ENCODE results near the gene LUZP1.

Gene LUZP1

GRCh38 chr1:23069675-23070074 is 99.0 kb downstream of the LUZP1 start:
- TF ChIP-seq TAF1 (IDR thresholded peaks at IDR 0.05; ENCODE audit: borderline replicate concordance, insufficient read depth, low read length) (no peak), SIN3A (IDR thresholded peaks at IDR 0.05; ENCODE audit: borderline replicate concordance, insufficient read depth, low read length) (no peak), POLR2AphosphoS5 (IDR thresholded peaks at IDR 0.05; ENCODE audit: low read depth, low read length) (no peak), FOXP2 (optimal IDR thresholded peaks at IDR 0.05; ENCODE audit: borderline replicate concordance, extremely low read depth, extremely low read length, insufficient read depth) (no peak)
- TF ChIP-seq, protein P1, sequence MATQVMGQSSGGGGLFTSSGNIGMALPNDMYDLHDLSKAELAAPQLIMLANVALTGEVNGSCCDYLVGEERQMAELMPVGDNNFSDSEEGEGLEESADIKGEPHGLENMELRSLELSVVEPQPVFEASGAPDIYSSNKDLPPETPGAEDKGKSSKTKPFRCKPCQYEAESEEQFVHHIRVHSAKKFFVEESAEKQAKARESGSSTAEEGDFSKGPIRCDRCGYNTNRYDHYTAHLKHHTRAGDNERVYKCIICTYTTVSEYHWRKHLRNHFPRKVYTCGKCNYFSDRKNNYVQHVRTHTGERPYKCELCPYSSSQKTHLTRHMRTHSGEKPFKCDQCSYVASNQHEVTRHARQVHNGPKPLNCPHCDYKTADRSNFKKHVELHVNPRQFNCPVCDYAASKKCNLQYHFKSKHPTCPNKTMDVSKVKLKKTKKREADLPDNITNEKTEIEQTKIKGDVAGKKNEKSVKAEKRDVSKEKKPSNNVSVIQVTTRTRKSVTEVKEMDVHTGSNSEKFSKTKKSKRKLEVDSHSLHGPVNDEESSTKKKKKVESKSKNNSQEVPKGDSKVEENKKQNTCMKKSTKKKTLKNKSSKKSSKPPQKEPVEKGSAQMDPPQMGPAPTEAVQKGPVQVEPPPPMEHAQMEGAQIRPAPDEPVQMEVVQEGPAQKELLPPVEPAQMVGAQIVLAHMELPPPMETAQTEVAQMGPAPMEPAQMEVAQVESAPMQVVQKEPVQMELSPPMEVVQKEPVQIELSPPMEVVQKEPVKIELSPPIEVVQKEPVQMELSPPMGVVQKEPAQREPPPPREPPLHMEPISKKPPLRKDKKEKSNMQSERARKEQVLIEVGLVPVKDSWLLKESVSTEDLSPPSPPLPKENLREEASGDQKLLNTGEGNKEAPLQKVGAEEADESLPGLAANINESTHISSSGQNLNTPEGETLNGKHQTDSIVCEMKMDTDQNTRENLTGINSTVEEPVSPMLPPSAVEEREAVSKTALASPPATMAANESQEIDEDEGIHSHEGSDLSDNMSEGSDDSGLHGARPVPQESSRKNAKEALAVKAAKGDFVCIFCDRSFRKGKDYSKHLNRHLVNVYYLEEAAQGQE (IDR thresholded peaks at IDR 0.05; ENCODE audit: insufficient read depth in 1 of 2, low read depth in 2 of 2, low read length in 2 of 2), result no peak

- TF ChIP-seq TAF1 (IDR thresholded peaks at IDR 0.05; ENCODE audit: borderline replicate concordance, insufficient read depth, low read length) (no peak), POLR2AphosphoS5 (IDR thresholded peaks at IDR 0.05; ENCODE audit: low read depth, low read length) (no peak), FOXP2 (optimal IDR thresholded peaks at IDR 0.05; ENCODE audit: borderline replicate concordance, extremely low read depth, extremely low read length, insufficient read depth) (no peak), SIN3A (IDR thresholded peaks at IDR 0.05; ENCODE audit: borderline replicate concordance, insufficient read depth, low read length) (no peak)
- TF ChIP-seq, protein P1 (IDR thresholded peaks at IDR 0.05; ENCODE audit: insufficient read depth in 1 of 2, low read depth in 2 of 2, low read length in 2 of 2), result no peak
These were observed 99.5 kb downstream of the LUZP1 start for GRCh38 chr1:23069149-23069548.

GRCh38 chr1:23066075-23066474 is 102.6 kb downstream of the LUZP1 start:
- no peak for TF ChIP-seq POLR2AphosphoS5 (IDR thresholded peaks at IDR 0.05; ENCODE audit: low read depth, low read length)
- TF ChIP-seq, protein P1 (IDR thresholded peaks at IDR 0.05; ENCODE audit: insufficient read depth in 1 of 2, low read depth in 2 of 2, low read length in 2 of 2), result no peak
- no peak for TF ChIP-seq FOXP2 (optimal IDR thresholded peaks at IDR 0.05; ENCODE audit: borderline replicate concordance, extremely low read depth, extremely low read length, insufficient read depth)
- no peak for TF ChIP-seq TAF1 (IDR thresholded peaks at IDR 0.05; ENCODE audit: borderline replicate concordance, insufficient read depth, low read length)
- TF ChIP-seq SIN3A (IDR thresholded peaks at IDR 0.05; ENCODE audit: borderline replicate concordance, insufficient read depth, low read length), result no peak

GRCh38 chr1:23065385-23065784 is 103.3 kb downstream of the LUZP1 start:
- TF ChIP-seq FOXP2 (optimal IDR thresholded peaks at IDR 0.05; ENCODE audit: borderline replicate concordance, extremely low read depth, extremely low read length, insufficient read depth) (no peak), TAF1 (IDR thresholded peaks at IDR 0.05; ENCODE audit: borderline replicate concordance, insufficient read depth, low read length) (no peak), POLR2AphosphoS5 (IDR thresholded peaks at IDR 0.05; ENCODE audit: low read depth, low read length) (no peak), SIN3A (IDR thresholded peaks at IDR 0.05; ENCODE audit: borderline replicate concordance, insufficient read depth, low read length) (no peak)
- TF ChIP-seq, protein P1 (IDR thresholded peaks at IDR 0.05; ENCODE audit: insufficient read depth in 1 of 2, low read depth in 2 of 2, low read length in 2 of 2), result no peak

GRCh38 chr1:23062271-23062670 is 106.4 kb downstream of the LUZP1 start:
- TF ChIP-seq SIN3A (IDR thresholded peaks at IDR 0.05; ENCODE audit: borderline replicate concordance, insufficient read depth, low read length), result no peak
- TF ChIP-seq FOXP2 (optimal IDR thresholded peaks at IDR 0.05; ENCODE audit: borderline replicate concordance, extremely low read depth, extremely low read length, insufficient read depth), result no peak
- TF ChIP-seq TAF1 (IDR thresholded peaks at IDR 0.05; ENCODE audit: borderline replicate concordance, insufficient read depth, low read length), result no peak
- TF ChIP-seq POLR2AphosphoS5 (IDR thresholded peaks at IDR 0.05; ENCODE audit: low read depth, low read length), result no peak
